Retinal pigment epithelial cell (primary cell): Measurements from ENCODE around the gene FN3K.
A peak's percentile ranks its signal among the peaks of the same experiment; 100 is the strongest.
"Not testable (repeated sequence)": the region's sequence is repeated elsewhere in the genome, so short reads cannot be mapped to it uniquely, and the experiment has no call there.

Experiments used
- DNase-seq: peaks from one replicate; pipeline ENCODE4 v3.0.0-alpha.2; 2010; ENCODE audit warnings: low read depth
- H3K4me3 ChIP-seq: 2 replicates; pipeline ENCODE4 v1.5.1; 2011; ENCODE audit warnings: mild to moderate bottlenecking, low read length, control low read depth, moderate library complexity
- CTCF ChIP-seq: conservative IDR thresholded peaks from 2 replicates; pipeline ENCODE4 v1.5.1; 2011; ENCODE audit warnings: low read depth, low read length, control low read depth, inconsistent platforms

FN3K gene

GRCh38 chr17:82769041-82769440, 33.6 kb downstream of the FN3K start:
- H3K4me3 ChIP-seq = no peak overlapping the region
- TF ChIP-seq CTCF = no peak
- no peak for DNase-seq

- TF ChIP-seq CTCF = no peak
- no peak for DNase-seq
Measured at GRCh38 chr17:82772026-82772425, 36.6 kb downstream of the FN3K start.

GRCh38 chr17:82774456-82774855, 39.0 kb downstream of the FN3K start:
- not testable (repeated sequence) for DNase-seq, H3K4me3 ChIP-seq

More at GRCh38 chr17:82772026-82772425, 36.6 kb downstream of the FN3K start:
- no peak overlapping the region for H3K4me3 ChIP-seq

GRCh38 chr17:82775001-82775823, 39.8 kb downstream of the FN3K start:
- peak overlapping the region; percentile 23 for H3K4me3 ChIP-seq
- TF ChIP-seq CTCF = peak; percentile 88
- no peak for DNase-seq

GRCh38 chr17:82776454-82776853, 41.0 kb downstream of the FN3K start:
- no peak for DNase-seq
- H3K4me3 ChIP-seq = no peak overlapping the region
- no peak for TF ChIP-seq CTCF

- H3K4me3 ChIP-seq, DNase-seq: not testable (repeated sequence)
Measured at GRCh38 chr17:82777778-82778375, 42.5 kb downstream of the FN3K start.

- H3K4me3 ChIP-seq = no peak overlapping the region
- TF ChIP-seq CTCF = no peak
- no peak for DNase-seq
Measured at GRCh38 chr17:82779541-82779940, 44.1 kb downstream of the FN3K start.

- DNase-seq = no peak
- TF ChIP-seq CTCF = no peak
- no peak overlapping the region for H3K4me3 ChIP-seq
Measured at GRCh38 chr17:82780195-82780594, 44.8 kb downstream of the FN3K start.
